ENCODE measurements around the gene RHCG. TPM values are rescaled to one million over a fixed set of nuclear protein-coding genes. Genes with fewer than 3 reads are reported as not detected.

Gene RHCG
- total and polyA plus RNA-seq, 2 of the 13 experiments (the other 11 are each of a cell fraction or from before 2014, with no cell fraction given) = not detected

DNA sequence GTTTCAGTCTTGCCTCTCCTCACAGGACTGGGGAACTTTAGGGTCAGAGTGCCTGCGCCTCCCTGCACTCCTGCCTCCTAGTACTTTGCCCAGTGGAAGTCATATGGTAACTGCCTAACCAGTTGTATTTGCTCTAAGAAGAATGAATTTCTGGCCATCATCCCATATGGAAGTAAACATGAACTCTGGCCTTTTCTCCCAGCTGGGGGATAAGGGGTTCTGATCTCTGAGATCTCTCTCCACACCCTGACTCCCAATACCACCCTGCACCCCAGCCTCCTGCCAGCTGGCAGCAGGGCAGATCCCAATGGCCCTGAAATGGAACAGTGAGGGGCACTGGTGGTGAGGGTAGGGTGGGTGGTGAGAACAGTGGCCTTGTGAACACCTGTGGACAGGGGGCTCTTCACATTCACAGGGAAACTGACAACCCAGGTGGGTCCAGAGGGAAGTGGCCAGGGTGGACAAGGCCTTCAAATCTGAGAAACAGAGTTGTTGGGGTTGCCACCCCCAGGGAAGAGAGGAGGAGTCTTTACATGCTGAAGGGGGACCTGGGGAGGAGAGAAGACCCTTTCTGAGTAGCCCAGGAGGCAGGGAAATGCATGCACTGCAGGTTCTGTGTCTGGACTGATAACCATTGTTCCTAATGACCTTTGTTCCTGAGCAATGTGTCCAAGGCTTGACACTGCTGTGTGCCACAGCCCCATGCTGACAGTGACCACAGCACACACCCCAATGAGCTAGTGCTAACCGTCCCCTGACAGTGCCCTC is 36.9 kb downstream of the RHCG start (continued):
- TF ChIP-seq MED8 (CRISPR knock-in tag; IDR thresholded peaks at IDR 0.05; ENCODE audit: insufficient replicate concordance) (no peak), KLF13 (CRISPR knock-in tag; IDR thresholded peaks at IDR 0.05) (no peak), DNMT1 (CRISPR knock-in tag; IDR thresholded peaks at IDR 0.05) (no peak), SALL1 (CRISPR knock-in tag; IDR thresholded peaks at IDR 0.05) (peak; percentile 94), EP300 (IDR thresholded peaks at IDR 0.05; ENCODE audit: low read depth in 2 of 2, low read length in 2 of 2) (peak; percentile 40 to 46; a peak in 2 of 4 replicates), EP300 (CRISPR knock-in tag; IDR thresholded peaks at IDR 0.05; ENCODE audit: borderline replicate concordance) (no peak), CAMTA2 (CRISPR knock-in tag; IDR thresholded peaks at IDR 0.05; ENCODE audit: borderline replicate concordance) (no peak), XRCC5 (optimal IDR thresholded peaks at IDR 0.05; ENCODE audit: low read length) (no peak), ZNF749 (CRISPR knock-in tag; IDR thresholded peaks at IDR 0.05; ENCODE audit: borderline replicate concordance) (no peak), ZNF761 (CRISPR knock-in tag; conservative IDR thresholded peaks at IDR 0.05) (0 out of 2 replicates have a peak, but pooled peaks have one; percentile 69), ISX (CRISPR knock-in tag; conservative IDR thresholded peaks at IDR 0.05) (no peak), TRIM24 (CRISPR knock-in tag; IDR thresholded peaks at IDR 0.05) (no peak), ZNF30 (CRISPR knock-in tag; IDR thresholded peaks at IDR 0.05) (no peak), ATF5 (CRISPR knock-in tag; IDR thresholded peaks at IDR 0.05; ENCODE audit: low read depth) (no peak), ERF (CRISPR knock-in tag; IDR thresholded peaks at IDR 0.05) (no peak), GATAD1 (CRISPR knock-in tag; IDR thresholded peaks at IDR 0.05) (no peak), ZNF850 (CRISPR knock-in tag; conservative IDR thresholded peaks at IDR 0.05) (no peak), RAD51 (IDR thresholded peaks at IDR 0.05; ENCODE audit: borderline replicate concordance) (no peak), GRHL1 (CRISPR knock-in tag; conservative IDR thresholded peaks at IDR 0.05) (no peak), ZNF570 (CRISPR knock-in tag; IDR thresholded peaks at IDR 0.05; ENCODE audit: borderline replicate concordance) (no peak), NR3C1 (CRISPR knock-in tag; IDR thresholded peaks at IDR 0.05) (no peak), DNMT3B (CRISPR knock-in tag; conservative IDR thresholded peaks at IDR 0.05) (no peak), ZBTB44 (CRISPR knock-in tag; IDR thresholded peaks at IDR 0.05) (no peak)
- TF ChIP-seq, protein P1, sequence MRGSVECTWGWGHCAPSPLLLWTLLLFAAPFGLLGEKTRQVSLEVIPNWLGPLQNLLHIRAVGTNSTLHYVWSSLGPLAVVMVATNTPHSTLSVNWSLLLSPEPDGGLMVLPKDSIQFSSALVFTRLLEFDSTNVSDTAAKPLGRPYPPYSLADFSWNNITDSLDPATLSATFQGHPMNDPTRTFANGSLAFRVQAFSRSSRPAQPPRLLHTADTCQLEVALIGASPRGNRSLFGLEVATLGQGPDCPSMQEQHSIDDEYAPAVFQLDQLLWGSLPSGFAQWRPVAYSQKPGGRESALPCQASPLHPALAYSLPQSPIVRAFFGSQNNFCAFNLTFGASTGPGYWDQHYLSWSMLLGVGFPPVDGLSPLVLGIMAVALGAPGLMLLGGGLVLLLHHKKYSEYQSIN (CRISPR knock-in tag; IDR thresholded peaks at IDR 0.05; ENCODE audit: borderline replicate concordance) = no peak
- TF ChIP-seq, protein P2, sequence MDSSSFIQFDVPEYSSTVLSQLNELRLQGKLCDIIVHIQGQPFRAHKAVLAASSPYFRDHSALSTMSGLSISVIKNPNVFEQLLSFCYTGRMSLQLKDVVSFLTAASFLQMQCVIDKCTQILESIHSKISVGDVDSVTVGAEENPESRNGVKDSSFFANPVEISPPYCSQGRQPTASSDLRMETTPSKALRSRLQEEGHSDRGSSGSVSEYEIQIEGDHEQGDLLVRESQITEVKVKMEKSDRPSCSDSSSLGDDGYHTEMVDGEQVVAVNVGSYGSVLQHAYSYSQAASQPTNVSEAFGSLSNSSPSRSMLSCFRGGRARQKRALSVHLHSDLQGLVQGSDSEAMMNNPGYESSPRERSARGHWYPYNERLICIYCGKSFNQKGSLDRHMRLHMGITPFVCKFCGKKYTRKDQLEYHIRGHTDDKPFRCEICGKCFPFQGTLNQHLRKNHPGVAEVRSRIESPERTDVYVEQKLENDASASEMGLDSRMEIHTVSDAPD (CRISPR knock-in tag; IDR thresholded peaks at IDR 0.05) = no peak
